Adrenal gland (tissue), 12 donors: ENCODE results near the gene PCGF1. TPM values are rescaled to one million over a fixed set of nuclear protein-coding genes. Genes with fewer than 3 reads are reported as not detected.
A peak's percentile ranks its signal among the peaks of the same experiment; 100 is the strongest.

Experiments used
- DNase-seq, 7 donors: peaks; one replicate each; pipeline ENCODE4 v3.0.0-alpha.2; 2019 to 2020
- H3K27ac ChIP-seq, 5 donors: fragments of 200-600 bp; sonication (generic) in 4 of 5; 1 replicate in 3 of 5; 2 replicates in 2 of 5; pipeline versions ENCODE4 v1.5.1 to v1.8.0; 2016 to 2020; ENCODE audit warnings: mild to moderate bottlenecking in 1 of 5
- H3K27me3 ChIP-seq: fragments of 200-600 bp; 2 replicates; pipeline ENCODE4 v1.8.0; 2021
- H3K36me3 ChIP-seq, 2 donors: fragments of 200-600 bp; replicated peaks in 1 of 2; 1 replicate in 1 of 2; 2 replicates in 1 of 2; pipeline versions ENCODE4 v1.5.1 to v1.8.0; 2018 to 2022
- H3K4me1 ChIP-seq, 2 donors: fragments of 200-600 bp; replicated peaks in 1 of 2; 1 replicate in 1 of 2; 2 replicates in 1 of 2; pipeline versions ENCODE4 v1.5.1 to v1.8.0; 2018 to 2021
- H3K4me3 ChIP-seq, 4 donors: fragments of 200-600 bp; sonication (generic) in 3 of 4; one replicate each; pipeline ENCODE4 v1.5.1; 2016 to 2018
- H3K9me3 ChIP-seq, 3 donors: fragments of 200-600 bp; sonication (generic) in 1 of 3; replicated peaks in 1 of 3; 1 replicate in 2 of 3; 2 replicates in 1 of 3; pipeline versions ENCODE4 v1.5.1 to v1.8.0; 2016 to 2021
- CTCF ChIP-seq, 6 experiments: fragments of 450-650 bp in 4 of 6; fragments of 200-600 bp in 2 of 6; sonication (generic) in 1 of 6; IDR thresholded peaks; 1 replicate in 5 of 6; 2 replicates in 1 of 6; pipeline versions ENCODE4 v1.5.1 to v1.8.0; 2016 to 2021; ENCODE audit warnings: antibody characterized with exemption in 6 of 6, mild to moderate bottlenecking in 2 of 6, moderate library complexity in 1 of 6
- POLR2A ChIP-seq, 2 donors: fragments of 450-650 bp; IDR thresholded peaks; one replicate each; pipeline ENCODE4 v1.6.1; 2017; ENCODE audit warnings: antibody characterized with exemption in 2 of 2, mild to moderate bottlenecking in 2 of 2, moderate library complexity in 1 of 2
- WGBS, 4 donors: extraction: QIAGEN DNeasy Blood & Tissue Kit in 2 of 4; methylation state at CpG; one replicate each; pipeline versions ENCODE4 v1.1.5 to v1.1.7; 2013 to 2017; 5-methylcytosine and 5-hydroxymethylcytosine counted together
- intact Hi-C, 2 donors: fragments of 100-400 bp; cut with DNase I; formaldehyde crosslinking; loops; one replicate each; pipeline versions ENCODE4 v1.14.1 to v1.15.0; 2022 to 2023
- polyA plus RNA-seq, 3 donors: library from polyadenylated mRNA; stranded (reverse); fragments of 200-250 nt in 2 of 3; fragments of 350-450 nt in 1 of 3; fragmentation: Illumina TruSeq in 1 of 3; extraction: RNeasy Lipid Tissue Mini Kit (QIAGEN cat#74804) in 1 of 3; gene quantifications; one replicate each; pipeline ENCODE4 v1.2.3, GENCODE V29; 2013 to 2014
- total RNA-seq, 9 donors: library from RNA; depleted of rRNA in 4 of 9; stranded (reverse); fragments of >200 nt in 4 of 9; fragments of 120-200 nt in 1 of 9; fragmentation: NEBNext Ultra II Directional in 1 of 9; extraction: Animal tissue kit (Norgen Biotek cat#: 25700) in 1 of 9; gene quantifications; one replicate each; pipeline versions ENCODE4 v1.1.0 to v1.2.4, GENCODE V29; 2013 to 2023
- donor health status: healthy with polysubstance abuse.
- donor health status: Bipolar disorder and iron deficiency.
- donor health status: DM: yes; HTN: yes; CAD: no.
- donor health status: DM: no; HTN: no; CAD: no.
- donor health status: DM: no; HTN: no; CAD: no.
- donor health status: DM: yes; HTN: yes; CAD: no.

Gene PCGF1
- total and polyA plus RNA-seq, 12 donors, result 15.4 to 38.9 (median 24.1) TPM

- no peak for DNase-seq
- H3K4me3 ChIP-seq, result no peak overlapping the region
- H3K4me1 ChIP-seq, result no peaks in the 10 kb centered on the region
- TF ChIP-seq POLR2A (IDR thresholded peaks at IDR 0.05) (no peak), CTCF (IDR thresholded peaks at IDR 0.05) (no peak)
- H3K36me3 ChIP-seq, result no peaks in the 10 kb centered on the region
- H3K9me3 ChIP-seq, result no peaks in the 10 kb centered on the region
- 70 to 85% (median 80%) methylated on average over 1 of the region's 1 CpG for WGBS, 4 donors
- no peaks in the 10 kb centered on the region for H3K27me3 ChIP-seq
- intact Hi-C loops, result no loop called here
- no peak overlapping the region for H3K27ac ChIP-seq
Measured at GRCh38 chr2:74542978-74543377, 35.5 kb upstream of the PCGF1 start.

- 50 to 57% (median 56%) methylated on average over 5 of the region's 5 CpGs for WGBS, 4 donors
- intact Hi-C loops, result no loop called here
Measured at GRCh38 chr2:74540291-74540690, 32.8 kb upstream of the PCGF1 start.

GRCh38 chr2:74538881-74539339, 31.4 kb upstream of the PCGF1 start:
- Histone ChIP-seq H3K36me3 (no peaks in the 10 kb centered on the region), H3K27me3 (no peaks in the 10 kb centered on the region), H3K27ac (no peak overlapping the region), H3K4me1 (no peaks in the 10 kb centered on the region), H3K9me3 (no peaks in the 10 kb centered on the region), H3K4me3 (no peak overlapping the region)
- DNase-seq, result no peak
- no peak for TF ChIP-seq POLR2A (IDR thresholded peaks at IDR 0.05)
- no peak for TF ChIP-seq CTCF (IDR thresholded peaks at IDR 0.05)
- WGBS, 4 donors, result 62 to 77% (median 70%) methylated on average over 7 of the region's 7 CpGs
- intact Hi-C loops, result no loop called here

More at GRCh38 chr2:74540291-74540690, 32.8 kb upstream of the PCGF1 start:
- no peak for TF ChIP-seq POLR2A (IDR thresholded peaks at IDR 0.05)
- TF ChIP-seq CTCF (IDR thresholded peaks at IDR 0.05), result no peak
- Histone ChIP-seq H3K27me3 (no peaks in the 10 kb centered on the region), H3K36me3 (no peaks in the 10 kb centered on the region), H3K4me1 (no peaks in the 10 kb centered on the region), H3K9me3 (no peaks in the 10 kb centered on the region), H3K4me3 (no peak overlapping the region), H3K27ac (no peak overlapping the region)
- DNase-seq, result peak in 2 of 7 donors; percentile 29 to 55

GRCh38 chr2:74537140-74537539, 29.6 kb upstream of the PCGF1 start:
- Histone ChIP-seq H3K4me3 (no peak overlapping the region), H3K27me3 (no peaks in the 10 kb centered on the region), H3K36me3 (peaks cover 0 to 13% of the 10 kb centered on the region in 2 donors), H3K4me1 (no peaks in the 10 kb centered on the region), H3K27ac (no peak overlapping the region), H3K9me3 (no peaks in the 10 kb centered on the region)
- intact Hi-C loops, result no loop called here
- TF ChIP-seq POLR2A (IDR thresholded peaks at IDR 0.05) (no peak), CTCF (IDR thresholded peaks at IDR 0.05) (no peak)
- DNase-seq, result no peak
- WGBS, 4 donors, result 65 to 76% (median 70%) methylated on average over 4 of the region's 4 CpGs
